HG03439 (cell line): ENCODE results near the gene CACNA2D3.

Source experiments
- ATAC-seq: cut with Tn5 transposase; IDR thresholded peaks from one replicate; pipeline ENCODE4 v1.9.1; 2021; ENCODE audit warnings: mild to moderate bottlenecking, moderate library complexity; ENCODE audit not compliant: unreplicated experiment

CACNA2D3 gene

DNA sequence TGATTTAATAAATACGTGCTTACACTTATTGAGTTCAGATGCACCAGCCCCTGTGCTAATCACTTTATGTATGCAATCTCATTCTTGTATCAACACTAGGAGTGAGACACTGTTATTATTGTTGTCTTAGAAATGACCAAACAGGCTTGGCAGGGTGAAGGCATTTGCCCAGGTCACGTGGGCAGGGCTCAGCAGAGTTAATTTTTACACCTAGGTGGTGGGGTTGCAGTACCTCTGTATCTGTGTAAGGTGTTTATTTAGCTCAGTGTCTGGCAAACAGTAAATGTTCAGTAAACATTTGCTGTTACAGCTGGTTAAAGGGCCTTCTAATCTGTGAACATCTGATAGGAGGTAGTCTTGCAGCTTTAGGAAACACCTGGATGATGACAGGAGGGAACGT is 200.0 kb downstream of the CACNA2D3 start:
- no peak for ATAC-seq

GRCh38 chr3:54324103-54324502 is 201.8 kb downstream of the CACNA2D3 start:
- ATAC-seq: no peak

DNA sequence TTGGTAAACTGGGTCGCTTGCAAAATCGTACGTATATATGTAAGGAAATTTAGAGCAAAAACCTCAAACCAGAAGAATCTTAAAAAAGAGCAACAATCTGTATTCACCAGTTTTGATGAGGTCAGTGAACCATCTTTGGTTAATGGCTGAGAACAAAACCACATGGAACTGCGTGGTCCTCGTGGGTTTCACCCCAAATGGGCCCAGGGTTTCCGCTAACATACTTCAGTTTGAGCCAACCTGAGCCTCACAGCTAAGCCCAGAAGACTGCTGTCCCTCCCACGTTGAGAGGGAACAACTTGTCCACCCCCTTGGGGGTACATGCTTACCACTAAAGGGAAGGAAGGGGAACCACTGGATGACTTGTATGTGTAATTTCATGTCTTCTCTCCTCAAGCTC is 204.6 kb downstream of the CACNA2D3 start:
- no peak for ATAC-seq

GRCh38 chr3:54331341-54331740 is 209.0 kb downstream of the CACNA2D3 start:
- no peak for ATAC-seq

DNA sequence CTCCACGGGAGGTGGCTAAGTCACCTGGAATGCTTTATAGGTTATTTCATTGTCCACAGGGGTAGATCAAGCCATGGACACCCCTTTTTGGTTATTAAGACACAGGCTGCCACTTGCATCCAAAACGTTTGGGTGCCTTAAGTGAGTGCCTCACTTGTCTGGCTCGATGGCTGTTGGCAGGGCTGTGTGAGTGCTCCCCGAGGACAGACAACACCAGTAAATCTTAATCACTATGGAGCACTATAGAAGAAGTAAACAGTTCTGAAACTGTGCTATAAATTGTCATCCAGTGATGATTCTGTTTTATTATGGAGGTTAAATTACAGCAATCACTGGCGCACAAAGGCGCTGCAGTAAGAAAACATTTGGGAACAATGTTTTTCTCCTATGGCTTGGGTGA is 215.5 kb downstream of the CACNA2D3 start:
- no peak for ATAC-seq

DNA sequence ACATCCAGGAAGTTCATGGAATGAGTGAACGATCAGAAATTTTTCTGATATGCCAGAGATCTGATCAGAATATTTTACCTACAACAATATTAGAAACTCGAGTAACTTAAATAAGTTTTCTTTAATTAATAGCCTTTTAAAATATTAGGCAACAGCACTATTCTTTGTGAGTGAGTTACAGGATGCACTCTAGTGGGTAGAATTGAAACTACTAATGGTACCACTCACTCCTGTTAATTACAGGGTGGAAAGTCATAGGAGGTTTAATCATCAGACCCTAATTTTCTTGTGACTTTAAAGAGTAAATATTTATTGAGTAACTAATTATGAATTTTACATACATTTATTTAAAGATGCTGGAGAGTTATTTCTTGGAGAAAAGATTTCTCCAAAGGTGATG is 217.3 kb downstream of the CACNA2D3 start:
- no peak for ATAC-seq

DNA sequence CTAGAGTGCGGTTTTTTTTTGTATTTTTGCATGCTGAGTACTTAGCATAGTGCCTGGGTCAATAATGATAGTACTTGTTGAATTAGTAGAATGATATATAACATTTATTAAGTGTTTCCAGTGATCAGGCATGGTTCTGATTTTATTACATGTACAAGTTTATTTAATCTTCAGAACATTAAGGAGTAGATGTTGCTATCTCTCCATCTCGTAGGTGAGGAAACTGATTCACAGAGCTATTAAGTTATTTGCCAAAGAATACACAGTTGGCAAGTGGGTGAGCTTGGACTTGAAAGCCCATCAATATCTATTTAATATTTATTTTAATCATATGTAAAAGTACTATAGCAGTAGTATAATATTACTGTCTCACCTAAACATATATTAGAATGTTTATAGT is 219.5 kb downstream of the CACNA2D3 start:
- ATAC-seq: no peak

GRCh38 chr3:54342676-54343075 is 220.3 kb downstream of the CACNA2D3 start:
- ATAC-seq: no peak

GRCh38 chr3:54343495-54343894 is 221.1 kb downstream of the CACNA2D3 start:
- ATAC-seq: no peak

DNA sequence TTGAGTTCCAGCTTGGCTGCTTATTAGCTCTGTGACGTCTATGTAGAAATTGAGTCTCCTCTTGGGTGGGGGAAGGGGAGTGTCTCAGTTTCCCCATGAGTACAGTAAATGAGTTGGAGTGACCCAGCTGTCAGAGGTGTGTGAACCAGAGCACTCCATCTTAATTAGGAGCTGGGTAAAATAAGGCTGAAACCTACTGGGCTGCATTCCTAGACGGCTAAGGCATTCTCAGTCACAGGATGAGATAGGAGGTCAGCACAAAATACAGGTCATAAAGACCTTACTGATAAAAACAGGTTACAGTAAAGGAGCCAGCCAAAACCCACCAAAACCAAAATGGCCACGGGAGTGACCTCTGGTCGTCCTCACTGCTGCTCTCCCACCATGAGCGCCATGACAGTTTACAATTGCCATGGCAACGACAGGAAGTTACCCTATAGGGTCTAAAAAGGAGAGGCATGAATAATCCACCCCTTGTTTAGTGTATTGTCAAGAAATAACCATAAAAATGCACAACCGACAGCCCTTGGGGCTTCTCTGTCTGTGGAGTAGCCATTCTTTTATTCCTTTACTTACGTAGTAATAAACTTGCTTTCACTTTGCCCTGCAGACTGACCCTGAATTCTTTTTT is 222.4 kb downstream of the CACNA2D3 start:
- no peak for ATAC-seq

- ATAC-seq: no peak
Measured at GRCh38 chr3:54345847-54346375, 223.6 kb downstream of the CACNA2D3 start.

- ATAC-seq: no peak
Measured at GRCh38 chr3:54347060-54347459, 224.7 kb downstream of the CACNA2D3 start.

DNA sequence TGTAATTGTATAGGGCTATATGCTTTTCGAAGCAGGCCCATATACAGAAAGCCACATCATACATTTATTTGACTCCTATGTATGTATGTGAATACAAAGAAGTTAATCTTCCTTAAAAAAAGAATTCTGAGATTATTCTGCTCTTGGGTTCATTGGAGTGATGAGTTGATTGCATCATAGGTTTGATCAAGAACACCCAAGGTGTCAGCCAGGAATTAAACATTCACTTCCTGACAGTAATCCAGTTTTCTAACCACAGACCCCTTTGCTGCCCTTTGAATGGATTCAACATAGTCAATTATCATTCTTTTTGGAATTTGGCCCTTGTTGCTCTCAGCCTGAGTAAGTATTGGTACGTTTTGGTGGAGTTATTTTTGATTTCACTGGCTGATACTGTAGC is 225.6 kb downstream of the CACNA2D3 start:
- ATAC-seq: no peak

GRCh38 chr3:54349231-54349652 is 226.9 kb downstream of the CACNA2D3 start:
- no peak for ATAC-seq

DNA sequence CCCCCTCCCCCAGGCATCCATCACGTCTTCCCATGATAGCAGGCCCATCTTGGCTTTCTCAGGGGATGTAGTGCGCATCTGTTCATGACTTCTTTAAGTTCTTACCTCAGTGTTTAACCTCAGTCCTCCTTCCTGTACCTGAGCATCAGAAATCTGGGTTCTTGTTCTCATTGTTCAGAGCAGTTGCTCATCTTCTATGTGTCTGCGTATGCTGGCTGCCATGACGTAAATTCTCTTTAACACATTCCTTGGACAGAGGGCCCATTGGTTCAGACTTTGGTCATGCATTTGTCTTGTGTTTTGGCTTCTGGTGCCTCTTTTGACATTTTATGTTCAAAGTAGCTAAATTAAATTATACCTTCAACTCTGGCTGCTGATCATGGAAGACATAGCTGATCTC is 227.3 kb downstream of the CACNA2D3 start:
- ATAC-seq: no peak

DNA sequence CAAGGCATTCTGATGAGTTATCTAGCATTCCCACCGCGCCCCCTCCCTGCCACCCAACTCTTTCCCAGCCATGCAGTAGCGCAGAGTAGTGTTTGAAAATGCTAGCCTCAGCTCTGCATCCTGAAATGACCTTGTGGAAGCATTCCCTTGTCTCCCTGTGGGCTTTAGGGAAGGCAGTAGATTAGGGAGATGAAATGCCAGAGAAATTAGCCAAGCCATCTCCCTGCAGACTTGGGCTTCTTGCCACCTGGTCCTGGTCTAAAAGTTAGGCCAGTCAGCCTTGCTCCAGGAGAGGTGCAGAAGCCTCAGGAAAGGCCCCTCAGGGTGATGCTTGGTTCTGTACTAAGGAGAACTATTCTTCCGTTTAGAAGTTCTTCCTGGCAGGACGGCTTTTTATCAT is 231.2 kb downstream of the CACNA2D3 start:
- ATAC-seq: no peak

GRCh38 chr3:54353946-54354345 is 231.6 kb downstream of the CACNA2D3 start:
- ATAC-seq: no peak

DNA sequence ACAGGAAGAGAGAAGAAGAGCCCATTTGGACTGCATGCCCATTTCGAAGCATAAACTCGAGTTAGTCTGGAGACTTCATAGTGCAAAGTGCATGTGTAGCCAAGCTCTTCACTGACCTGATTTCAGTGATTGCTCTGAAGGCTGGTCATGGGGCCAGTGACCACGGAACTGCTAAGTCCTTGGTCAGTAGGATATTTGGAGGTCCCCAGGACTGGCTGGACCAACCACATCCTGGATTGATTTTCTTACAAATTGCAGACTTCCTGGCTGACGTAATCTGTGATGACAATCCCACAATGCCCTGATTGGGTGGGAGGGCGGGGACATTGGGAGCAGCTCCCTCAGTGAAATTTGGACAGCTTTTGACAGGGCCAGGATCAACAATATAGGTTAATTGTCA is 233.4 kb downstream of the CACNA2D3 start:
- no peak for ATAC-seq

GRCh38 chr3:54356261-54357045 is 234.1 kb downstream of the CACNA2D3 start:
- ATAC-seq: no peak

GRCh38 chr3:54357301-54357700 is 234.9 kb downstream of the CACNA2D3 start:
- ATAC-seq: no peak

- no peak for ATAC-seq
Measured at GRCh38 chr3:54358316-54358715, 236.0 kb downstream of the CACNA2D3 start.

- ATAC-seq: no peak
Measured at GRCh38 chr3:54358969-54359694, 236.8 kb downstream of the CACNA2D3 start.
